ENCODE results near the gene IKZF4.

The IKZF4 gene

DNA sequence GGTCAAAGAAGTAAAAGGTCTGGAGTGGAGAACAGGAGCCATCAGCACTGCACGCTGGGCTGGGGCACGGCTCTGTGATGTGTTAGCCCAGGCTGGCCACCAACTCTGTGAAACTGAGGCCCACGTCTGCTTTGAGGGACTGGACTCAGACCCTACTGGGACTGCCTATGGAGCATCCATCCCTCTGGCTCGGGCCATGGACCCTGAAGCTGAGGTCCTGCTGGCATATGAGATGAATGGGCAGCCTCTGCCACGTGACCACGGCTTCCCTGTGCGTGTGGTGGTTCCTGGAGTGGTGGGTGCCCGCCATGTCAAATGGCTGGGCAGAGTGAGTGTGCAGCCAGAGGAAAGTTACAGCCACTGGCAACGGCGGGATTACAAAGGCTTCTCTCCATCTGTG lies 16.6 kb upstream of the IKZF4 start:
- Histone ChIP-seq H2BK5ac (ENCODE audit: low read length) (peak overlapping the region; percentile 57), H2BK15ac (ENCODE audit: low read length) (no peak overlapping the region), H3K4me3 (ENCODE audit: low read length in 2 of 2) (peak overlapping the region in 1 of 2 donors; percentile 12), H3K27ac (replicated peaks; ENCODE audit: low read length) (no peak overlapping the region), H4K91ac (ENCODE audit: low read depth, low read length, poor library complexity) (no peak overlapping the region), H2AFZ (ENCODE audit: low read length) (no peak overlapping the region), H3K14ac (ENCODE audit: low read length) (no peak overlapping the region), H3K9me3 (replicated peaks in 1 of 2; ENCODE audit: control insufficient read depth in 2 of 2, insufficient read depth in 1 of 2, low read depth in 1 of 2, low read length in 2 of 2) (no peaks in the 10 kb centered on the region), H3K79me1 (ENCODE audit: low read depth, low read length) (no peaks in the 10 kb centered on the region), H3K27me3 (ENCODE audit: control insufficient read depth in 3 of 3, insufficient read depth in 3 of 3, low read depth in 1 of 3, low read length in 3 of 3) (no peaks in the 10 kb centered on the region), H3K36me3 (replicated peaks in 1 of 2; ENCODE audit: control insufficient read depth in 2 of 2, insufficient read depth in 2 of 2, low read length in 2 of 2) (peaks cover 14 to 35% of the 10 kb centered on the region in 2 donors), H3K18ac (ENCODE audit: low read length) (no peak overlapping the region), H4K8ac (ENCODE audit: low read depth, low read length) (no peak overlapping the region), H2AK5ac (ENCODE audit: low read depth, low read length) (no peak overlapping the region), H3K23ac (ENCODE audit: low read depth, low read length, poor library complexity) (no peak overlapping the region), H3K4me1 (ENCODE audit: control insufficient read depth in 2 of 2, insufficient read depth in 1 of 2, low read depth in 1 of 2, low read length in 2 of 2) (peaks cover 0 to 3% of the 10 kb centered on the region in 2 donors), H2BK12ac (ENCODE audit: low read length) (no peak overlapping the region), H3K4ac (ENCODE audit: low read length) (no peak overlapping the region), H3K9ac (ENCODE audit: low read depth, low read length, poor library complexity) (no peak overlapping the region), H3K4me2 (ENCODE audit: insufficient read depth, low read length, poor library complexity, severe bottlenecking) (no peak overlapping the region), H2BK120ac (ENCODE audit: low read depth, low read length) (no peak overlapping the region)
- no CpG with 5 or more reads among the region's 10 CpGs for WGBS, 2 donors (ENCODE audit: extremely low coverage in 2 of 2, insufficient read length in 2 of 2, insufficient replicate concordance in 1 of 2)
- DNase-seq (ENCODE audit: low spot score) = no peak

DNA sequence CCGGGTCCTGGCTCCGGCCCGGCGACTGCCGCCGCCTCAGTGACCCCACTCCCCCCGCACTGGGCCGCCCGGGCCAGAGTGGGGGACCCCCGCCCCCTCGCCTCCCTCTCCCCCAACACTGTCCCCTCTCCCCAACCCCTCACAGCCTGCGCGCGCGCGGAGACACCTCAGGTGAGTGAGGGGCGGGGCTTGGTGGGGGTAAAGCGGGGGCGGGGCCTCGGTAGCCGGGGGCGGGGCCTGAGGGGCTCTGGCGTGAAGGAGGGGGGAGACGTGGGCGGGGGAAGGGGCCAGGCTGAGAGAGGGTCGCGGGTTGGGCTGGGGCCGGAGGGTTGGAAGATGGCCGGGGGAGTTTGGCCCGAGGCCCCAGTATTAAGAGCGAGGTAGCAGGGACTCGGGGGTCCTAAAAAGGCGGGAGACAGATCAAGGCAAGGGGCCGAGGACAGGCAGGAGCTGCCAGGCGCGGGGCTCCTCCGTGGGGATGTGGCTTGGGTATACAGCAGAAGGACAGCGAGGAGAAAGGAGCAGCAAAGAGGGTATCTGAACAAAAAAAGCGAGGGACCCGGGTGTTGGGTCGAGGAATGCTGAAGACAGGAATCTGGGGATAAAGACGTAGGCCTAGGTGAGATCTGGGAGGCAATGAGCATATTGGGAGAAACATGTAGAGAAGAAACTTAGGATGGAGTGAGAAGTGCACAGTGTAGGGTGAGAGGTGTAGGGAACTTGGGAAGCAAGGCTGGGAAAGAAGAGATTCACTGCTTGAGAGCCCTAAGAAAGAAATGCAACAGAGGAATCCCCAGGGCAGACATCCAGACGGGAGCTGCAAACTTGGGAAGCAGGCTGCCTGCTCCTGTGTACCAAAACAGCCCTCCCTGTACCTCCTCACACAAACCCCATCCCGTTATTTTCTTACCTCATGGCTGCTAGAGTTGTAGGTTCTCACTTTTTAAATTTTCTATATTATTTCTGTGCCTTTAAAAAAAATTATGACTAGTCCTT lies 13.0 kb upstream of the IKZF4 start:
- Histone ChIP-seq H4K8ac (ENCODE audit: low read depth, low read length) (no peak overlapping the region), H3K9me3 (replicated peaks in 1 of 2; ENCODE audit: control insufficient read depth in 2 of 2, insufficient read depth in 1 of 2, low read depth in 1 of 2, low read length in 2 of 2) (no peaks in the 10 kb centered on the region), H3K4me3 (ENCODE audit: low read length in 2 of 2) (peak overlapping the region; percentile 64 to 76), H2BK12ac (ENCODE audit: low read length) (no peak overlapping the region), H3K23ac (ENCODE audit: low read depth, low read length, poor library complexity) (no peak overlapping the region), H3K4ac (ENCODE audit: low read length) (no peak overlapping the region), H3K9ac (ENCODE audit: low read depth, low read length, poor library complexity) (peak overlapping the region; percentile 78), H2BK5ac (ENCODE audit: low read length) (no peak overlapping the region), H3K18ac (ENCODE audit: low read length) (peak overlapping the region; percentile 92), H3K79me1 (ENCODE audit: low read depth, low read length) (no peaks in the 10 kb centered on the region), H2BK120ac (ENCODE audit: low read depth, low read length) (no peak overlapping the region), H3K4me1 (ENCODE audit: control insufficient read depth in 2 of 2, insufficient read depth in 1 of 2, low read depth in 1 of 2, low read length in 2 of 2) (peaks cover 0 to 3% of the 10 kb centered on the region in 2 donors), H3K14ac (ENCODE audit: low read length) (no peak overlapping the region), H3K27me3 (ENCODE audit: control insufficient read depth in 3 of 3, insufficient read depth in 3 of 3, low read depth in 1 of 3, low read length in 3 of 3) (no peaks in the 10 kb centered on the region), H3K4me2 (ENCODE audit: insufficient read depth, low read length, poor library complexity, severe bottlenecking) (peak overlapping the region; percentile 55), H2AFZ (ENCODE audit: low read length) (peak overlapping the region; percentile 84), H2BK15ac (ENCODE audit: low read length) (no peak overlapping the region), H3K36me3 (replicated peaks in 1 of 2; ENCODE audit: control insufficient read depth in 2 of 2, insufficient read depth in 2 of 2, low read length in 2 of 2) (peaks cover 7 to 24% of the 10 kb centered on the region in 2 donors), H4K91ac (ENCODE audit: low read depth, low read length, poor library complexity) (no peak overlapping the region), H2AK5ac (ENCODE audit: low read depth, low read length) (no peak overlapping the region), H3K27ac (replicated peaks; ENCODE audit: low read length) (peak overlapping the region; percentile 78)
- peak; percentile 81 for DNase-seq (ENCODE audit: low spot score)
- WGBS, 2 donors (ENCODE audit: extremely low coverage in 2 of 2, insufficient read length in 2 of 2, insufficient replicate concordance in 1 of 2) = no CpG with 5 or more reads among the region's 44 CpGs

DNA sequence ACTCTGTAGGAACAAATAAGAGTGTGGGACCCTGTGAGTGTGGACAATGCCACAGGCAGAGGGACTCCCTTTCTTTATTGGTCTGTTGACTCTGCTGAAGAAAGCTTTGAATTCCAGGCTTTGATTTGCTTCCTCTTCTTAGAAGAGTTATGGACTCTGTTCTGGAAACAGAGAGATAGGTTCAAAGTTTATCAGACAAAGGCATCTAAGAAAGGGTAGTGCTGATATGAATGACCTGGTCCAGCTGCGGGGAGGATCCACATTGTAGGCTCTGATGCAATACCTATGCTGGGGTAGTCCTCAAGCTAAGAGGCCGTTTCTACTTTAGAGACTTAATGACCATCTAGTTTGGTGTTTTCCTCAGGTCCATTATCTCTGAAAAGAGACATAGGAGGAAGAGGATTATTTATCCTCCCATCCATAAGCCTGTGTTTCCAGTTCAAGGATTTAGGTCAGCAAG lies 10.7 kb upstream of the IKZF4 start:
- Histone ChIP-seq H3K9me3 (replicated peaks in 1 of 2; ENCODE audit: control insufficient read depth in 2 of 2, insufficient read depth in 1 of 2, low read depth in 1 of 2, low read length in 2 of 2) (no peaks in the 10 kb centered on the region), H3K27me3 (ENCODE audit: control insufficient read depth in 3 of 3, insufficient read depth in 3 of 3, low read depth in 1 of 3, low read length in 3 of 3) (no peaks in the 10 kb centered on the region), H3K4me1 (ENCODE audit: control insufficient read depth in 2 of 2, insufficient read depth in 1 of 2, low read depth in 1 of 2, low read length in 2 of 2) (peaks cover 0 to 3% of the 10 kb centered on the region in 2 donors), H3K9ac (ENCODE audit: low read depth, low read length, poor library complexity) (no peak overlapping the region), H2BK12ac (ENCODE audit: low read length) (no peak overlapping the region), H2AFZ (ENCODE audit: low read length) (no peak overlapping the region), H3K4ac (ENCODE audit: low read length) (no peak overlapping the region), H3K79me1 (ENCODE audit: low read depth, low read length) (no peaks in the 10 kb centered on the region), H3K18ac (ENCODE audit: low read length) (no peak overlapping the region), H2AK5ac (ENCODE audit: low read depth, low read length) (no peak overlapping the region), H4K91ac (ENCODE audit: low read depth, low read length, poor library complexity) (no peak overlapping the region), H2BK15ac (ENCODE audit: low read length) (no peak overlapping the region), H3K27ac (replicated peaks; ENCODE audit: low read length) (peak overlapping the region; percentile 17), H2BK120ac (ENCODE audit: low read depth, low read length) (no peak overlapping the region), H3K4me3 (ENCODE audit: low read length in 2 of 2) (no peak overlapping the region), H4K8ac (ENCODE audit: low read depth, low read length) (no peak overlapping the region), H3K4me2 (ENCODE audit: insufficient read depth, low read length, poor library complexity, severe bottlenecking) (no peak overlapping the region), H3K36me3 (replicated peaks in 1 of 2; ENCODE audit: control insufficient read depth in 2 of 2, insufficient read depth in 2 of 2, low read length in 2 of 2) (peaks cover 0 to 8% of the 10 kb centered on the region in 2 donors), H2BK5ac (ENCODE audit: low read length) (no peak overlapping the region), H3K23ac (ENCODE audit: low read depth, low read length, poor library complexity) (no peak overlapping the region), H3K14ac (ENCODE audit: low read length) (no peak overlapping the region)
- no peak for DNase-seq (ENCODE audit: low spot score)
- WGBS, 2 donors (ENCODE audit: extremely low coverage in 2 of 2, insufficient read length in 2 of 2, insufficient replicate concordance in 1 of 2) = no CpG with 5 or more reads among the region's 2 CpGs

DNA sequence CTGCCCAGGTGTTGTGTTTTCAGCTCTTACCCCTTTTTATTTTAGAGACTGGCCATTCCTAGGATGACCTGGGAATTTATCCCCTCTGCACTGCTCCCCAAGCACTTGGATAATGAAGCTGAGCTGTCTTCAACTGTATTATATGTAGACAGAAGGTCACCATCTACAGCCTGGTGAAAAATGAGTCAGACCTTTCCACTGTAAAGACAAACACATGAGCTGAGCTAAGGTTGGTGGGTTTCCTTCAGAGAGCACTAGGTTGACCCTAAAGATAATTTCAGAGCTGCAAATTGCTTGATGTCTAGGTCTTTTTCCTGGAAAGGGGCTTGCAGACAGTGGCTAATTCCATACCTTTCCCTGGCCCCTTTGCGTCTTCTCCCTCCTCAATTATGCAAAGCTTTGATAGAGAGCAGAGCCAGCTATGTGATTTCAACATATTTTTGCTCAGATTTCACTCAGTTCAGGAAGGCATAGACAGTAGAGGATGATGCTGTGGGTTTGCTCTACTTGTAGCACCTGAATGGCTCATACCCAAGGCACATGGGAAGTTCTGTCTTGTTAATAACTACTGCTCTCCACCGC lies 9.2 kb upstream of the IKZF4 start:
- no peak overlapping the region for H4K8ac ChIP-seq (ENCODE audit: low read depth, low read length)
- no peaks in the 10 kb centered on the region for H3K9me3 ChIP-seq (replicated peaks in 1 of 2; ENCODE audit: control insufficient read depth in 2 of 2, insufficient read depth in 1 of 2, low read depth in 1 of 2, low read length in 2 of 2)
- H3K4me3 ChIP-seq (ENCODE audit: low read length in 2 of 2) = no peak overlapping the region
- H3K27me3 ChIP-seq (ENCODE audit: control insufficient read depth in 3 of 3, insufficient read depth in 3 of 3, low read depth in 1 of 3, low read length in 3 of 3) = no peaks in the 10 kb centered on the region
- no CpG with 5 or more reads among the region's 2 CpGs for WGBS, 2 donors (ENCODE audit: extremely low coverage in 2 of 2, insufficient read length in 2 of 2, insufficient replicate concordance in 1 of 2)
- H4K91ac ChIP-seq (ENCODE audit: low read depth, low read length, poor library complexity) = no peak overlapping the region
- no peak overlapping the region for H3K14ac ChIP-seq (ENCODE audit: low read length)
- H2BK120ac ChIP-seq (ENCODE audit: low read depth, low read length) = no peak overlapping the region
- H3K9ac ChIP-seq (ENCODE audit: low read depth, low read length, poor library complexity) = no peak overlapping the region
- no peak overlapping the region for H2BK5ac ChIP-seq (ENCODE audit: low read length)
- H2AK5ac ChIP-seq (ENCODE audit: low read depth, low read length) = no peak overlapping the region
- no peak overlapping the region for H3K18ac ChIP-seq (ENCODE audit: low read length)
- no peak overlapping the region for H3K4me2 ChIP-seq (ENCODE audit: insufficient read depth, low read length, poor library complexity, severe bottlenecking)
- no peak overlapping the region for H3K23ac ChIP-seq (ENCODE audit: low read depth, low read length, poor library complexity)
- DNase-seq (ENCODE audit: low spot score) = no peak
- H3K79me1 ChIP-seq (ENCODE audit: low read depth, low read length) = no peaks in the 10 kb centered on the region
- H3K4me1 ChIP-seq (ENCODE audit: control insufficient read depth in 2 of 2, insufficient read depth in 1 of 2, low read depth in 1 of 2, low read length in 2 of 2) = peaks cover 0 to 3% of the 10 kb centered on the region in 2 donors
- no peak overlapping the region for H2AFZ ChIP-seq (ENCODE audit: low read length)
- no peak overlapping the region for H2BK15ac ChIP-seq (ENCODE audit: low read length)
- no peak overlapping the region for H2BK12ac ChIP-seq (ENCODE audit: low read length)
- H3K27ac ChIP-seq (replicated peaks; ENCODE audit: low read length) = no peak overlapping the region
- H3K36me3 ChIP-seq (replicated peaks in 1 of 2; ENCODE audit: control insufficient read depth in 2 of 2, insufficient read depth in 2 of 2, low read length in 2 of 2) = peaks cover 0 to 8% of the 10 kb centered on the region in 2 donors
- no peak overlapping the region for H3K4ac ChIP-seq (ENCODE audit: low read length)

All from neuronal stem cell (in vitro differentiated cells).